DOHH2 (cell line): ENCODE data around the gene SERPINC1.

Experiments
- H3F3A ChIP-seq: fragments of 200-600 bp; sonication (generic), shearing (Covaris generic); 2 replicates; pipeline ENCODE4 v1.6.0; 2016; ENCODE audit warnings: antibody characterized with exemption, mild to moderate bottlenecking; ENCODE audit not compliant: control insufficient read depth, insufficient read depth
- H3K27ac ChIP-seq: fragments of 200-600 bp; sonication (generic); 2 replicates; pipeline ENCODE4 v1.5.1; 2014; ENCODE audit warnings: low read depth, mild to moderate bottlenecking, low read length, moderate library complexity
- H3K27me3 ChIP-seq: fragments of 200-600 bp; sonication (generic); 2 replicates; pipeline ENCODE4 v1.6.1; 2014; ENCODE audit warnings: mild to moderate bottlenecking, low read length, mixed read lengths; ENCODE audit not compliant: control insufficient read depth
- H3K36me3 ChIP-seq: fragments of 200-600 bp; sonication (generic); 2 replicates; pipeline ENCODE4 v1.6.1; 2014; ENCODE audit warnings: mild to moderate bottlenecking, low read length, moderate library complexity, mixed read lengths; ENCODE audit not compliant: control insufficient read depth
- H3K4me1 ChIP-seq: fragments of 200-600 bp; sonication (generic); 2 replicates; pipeline ENCODE4 v1.6.1; 2014; ENCODE audit warnings: mild to moderate bottlenecking, low read length, mixed read lengths; ENCODE audit not compliant: control insufficient read depth
- H3K4me2 ChIP-seq: fragments of 200-600 bp; sonication (generic); 2 replicates; pipeline ENCODE4 v1.6.0; 2014; ENCODE audit warnings: mild to moderate bottlenecking, low read length, moderate library complexity
- H3K4me3 ChIP-seq: fragments of 200-600 bp; sonication (generic); 2 replicates; pipeline ENCODE4 v1.5.1; 2014; ENCODE audit warnings: mild to moderate bottlenecking, low read length, mixed read lengths
- H3K79me2 ChIP-seq: fragments of 200-600 bp; sonication (generic); 2 replicates; pipeline ENCODE4 v1.6.1; 2014; ENCODE audit warnings: mild to moderate bottlenecking, low read length, mixed read lengths; ENCODE audit not compliant: control insufficient read depth
- H3K9me2 ChIP-seq: fragments of 200-600 bp; sonication (generic); replicated peaks from 2 replicates; pipeline ENCODE4 v1.6.1; 2014; ENCODE audit warnings: mild to moderate bottlenecking, low read length, mixed read lengths; ENCODE audit not compliant: control insufficient read depth
- H3K9me3 ChIP-seq: fragments of 200-600 bp; sonication (generic); 2 replicates; pipeline ENCODE4 v1.6.1; 2014; ENCODE audit warnings: antibody characterized with exemption, low read length, mixed read lengths; ENCODE audit not compliant: control insufficient read depth, insufficient read depth
- H4K20me1 ChIP-seq: fragments of 200-600 bp; sonication (generic); 2 replicates; pipeline ENCODE4 v1.6.0; 2014; ENCODE audit warnings: low read depth, mild to moderate bottlenecking, antibody characterized with exemption, low read length, moderate library complexity; ENCODE audit not compliant: control insufficient read depth, insufficient read depth
- CTCF ChIP-seq: fragments of 200-600 bp; sonication (generic); IDR thresholded peaks from one replicate; pipeline ENCODE4 v1.5.1; 2014; ENCODE audit warnings: antibody characterized with exemption, mild to moderate bottlenecking, low read depth, low read length; ENCODE audit not compliant: poor library complexity, severe bottlenecking
- EZH2phosphoT487 ChIP-seq: fragments of 200-600 bp; sonication (generic); IDR thresholded peaks from 2 replicates; pipeline ENCODE4 v1.6.1; 2017; ENCODE audit warnings: borderline replicate concordance, mild to moderate bottlenecking, antibody characterized with exemption, low read length, moderate library complexity, mixed read lengths

Gene SERPINC1

GRCh38 chr1:173871500-173871899 lies 45.6 kb downstream of the SERPINC1 start:
- Histone ChIP-seq H3K9me3 (no peaks in the 10 kb centered on the region), H3K27ac (no peak overlapping the region), H3K36me3 (peaks cover 45% of the 10 kb centered on the region), H3K4me3 (no peak overlapping the region), H3F3A (peaks cover 18% of the 10 kb centered on the region), H3K79me2 (peaks cover 35% of the 10 kb centered on the region), H3K4me1 (peaks cover 32% of the 10 kb centered on the region), H3K9me2 (no peaks in the 10 kb centered on the region), H4K20me1 (peaks cover 7% of the 10 kb centered on the region; the same call in 1 of the 2 replicates), H3K27me3 (no peaks in the 10 kb centered on the region), H3K4me2 (peak overlapping the region; percentile 17; the same call in 1 of the 2 replicates)
- TF ChIP-seq EZH2phosphoT487 (no peak), CTCF (no peak)

GRCh38 chr1:173871091-173871490 lies 46.0 kb downstream of the SERPINC1 start:
- Histone ChIP-seq H3K79me2 (peaks cover 39% of the 10 kb centered on the region), H3K9me2 (no peaks in the 10 kb centered on the region), H3F3A (peaks cover 22% of the 10 kb centered on the region), H3K4me1 (peaks cover 36% of the 10 kb centered on the region), H3K9me3 (no peaks in the 10 kb centered on the region), H3K36me3 (peaks cover 48% of the 10 kb centered on the region), H3K27me3 (no peaks in the 10 kb centered on the region), H3K4me2 (peak overlapping the region; percentile 17; the same call in 1 of the 2 replicates), H3K4me3 (no peak overlapping the region), H4K20me1 (peaks cover 11% of the 10 kb centered on the region; the same call in 1 of the 2 replicates), H3K27ac (no peak overlapping the region)
- TF ChIP-seq CTCF (no peak), EZH2phosphoT487 (no peak)

- peaks cover 49% of the 10 kb centered on the region for H3K36me3 ChIP-seq
- H3K9me3 ChIP-seq = no peaks in the 10 kb centered on the region
- H3K9me2 ChIP-seq = no peaks in the 10 kb centered on the region
- H3F3A ChIP-seq = peaks cover 28% of the 10 kb centered on the region
- no peak for TF ChIP-seq CTCF
- TF ChIP-seq EZH2phosphoT487 = no peak
- H3K4me1 ChIP-seq = peaks cover 42% of the 10 kb centered on the region
- peaks cover 45% of the 10 kb centered on the region for H3K79me2 ChIP-seq
- peak overlapping the region; percentile 93 for H3K4me2 ChIP-seq
- H4K20me1 ChIP-seq = peaks cover 14% of the 10 kb centered on the region; the same call in 1 of the 2 replicates
- peak overlapping the region; percentile 10; the same call in 1 of the 2 replicates for H3K27ac ChIP-seq
- H3K27me3 ChIP-seq = no peaks in the 10 kb centered on the region
- H3K4me3 ChIP-seq = peak overlapping the region; percentile 96
These were observed 46.7 kb downstream of the SERPINC1 start for GRCh38 chr1:173870252-173871075.
